Body of pancreas (tissue), 4 donors: ENCODE measurements around the gene RAET1L.

Experiments
- POLR2A ChIP-seq, 3 donors: fragments of 450-650 bp; IDR thresholded peaks; one replicate each; pipeline ENCODE4 v1.6.1; 2016; ENCODE audit warnings: antibody characterized with exemption in 3 of 3, mild to moderate bottlenecking in 2 of 3
- TF ChIP-seq, protein P1 (sequence below), 7 experiments: fragments of 450-650 bp in 4 of 7; fragments of 200-600 bp in 3 of 7; sonication (generic) in 3 of 7; IDR thresholded peaks; one replicate each; pipeline ENCODE4 v1.5.1; 2016 to 2019; ENCODE audit warnings: antibody characterized with exemption in 7 of 7

GRCh38 chr6:150058231-150058792, 33.0 kb upstream of the RAET1L start:
- TF ChIP-seq, protein P1, sequence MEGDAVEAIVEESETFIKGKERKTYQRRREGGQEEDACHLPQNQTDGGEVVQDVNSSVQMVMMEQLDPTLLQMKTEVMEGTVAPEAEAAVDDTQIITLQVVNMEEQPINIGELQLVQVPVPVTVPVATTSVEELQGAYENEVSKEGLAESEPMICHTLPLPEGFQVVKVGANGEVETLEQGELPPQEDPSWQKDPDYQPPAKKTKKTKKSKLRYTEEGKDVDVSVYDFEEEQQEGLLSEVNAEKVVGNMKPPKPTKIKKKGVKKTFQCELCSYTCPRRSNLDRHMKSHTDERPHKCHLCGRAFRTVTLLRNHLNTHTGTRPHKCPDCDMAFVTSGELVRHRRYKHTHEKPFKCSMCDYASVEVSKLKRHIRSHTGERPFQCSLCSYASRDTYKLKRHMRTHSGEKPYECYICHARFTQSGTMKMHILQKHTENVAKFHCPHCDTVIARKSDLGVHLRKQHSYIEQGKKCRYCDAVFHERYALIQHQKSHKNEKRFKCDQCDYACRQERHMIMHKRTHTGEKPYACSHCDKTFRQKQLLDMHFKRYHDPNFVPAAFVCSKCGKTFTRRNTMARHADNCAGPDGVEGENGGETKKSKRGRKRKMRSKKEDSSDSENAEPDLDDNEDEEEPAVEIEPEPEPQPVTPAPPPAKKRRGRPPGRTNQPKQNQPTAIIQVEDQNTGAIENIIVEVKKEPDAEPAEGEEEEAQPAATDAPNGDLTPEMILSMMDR (IDR thresholded peaks at IDR 0.05), result no peak
- TF ChIP-seq POLR2A (IDR thresholded peaks at IDR 0.05), result no peak
